Small intestine (tissue), 7 donors: ENCODE data around the gene TMEM45A. TPM values are rescaled to one million over a fixed set of nuclear protein-coding genes. Genes with fewer than 3 reads are reported as not detected.
A peak's percentile ranks its signal among the peaks of the same experiment; 100 is the strongest.
"Not testable (repeated sequence)": the region's sequence is repeated elsewhere in the genome, so short reads cannot be mapped to it uniquely, and the experiment has no call there.

Source experiments
- DNase-seq, 2 donors: peaks; one replicate each; pipeline versions ENCODE4 v3.0.0 to v3.0.0-alpha.2; 2013
- FAIRE-seq: peaks from 2 replicates; lab custom pipeline; 2012; peaks lifted over from hg19 to GRCh38; lab: Jason Lieb, UNC
- H3K27ac ChIP-seq, 3 donors: one replicate each; pipeline ENCODE4 v1.5.1; 2013; ENCODE audit warnings: low read length in 2 of 3, mild to moderate bottlenecking in 2 of 3, control low read depth in 1 of 3, inconsistent platforms in 1 of 3, low read depth in 1 of 3, moderate library complexity in 1 of 3
- H3K27me3 ChIP-seq, 3 donors: one replicate each; pipeline ENCODE4 v1.6.1; 2013; ENCODE audit warnings: low read length in 3 of 3, inconsistent platforms in 1 of 3; ENCODE audit not compliant: control insufficient read depth in 3 of 3, insufficient read depth in 3 of 3
- H3K36me3 ChIP-seq, 3 donors: one replicate each; pipeline ENCODE4 v1.6.1; 2013; ENCODE audit warnings: low read length in 3 of 3, inconsistent platforms in 1 of 3, low read depth in 1 of 3, mild to moderate bottlenecking in 1 of 3, moderate library complexity in 1 of 3; ENCODE audit not compliant: control insufficient read depth in 3 of 3, insufficient read depth in 2 of 3
- H3K4me1 ChIP-seq, 3 donors: one replicate each; pipeline ENCODE4 v1.6.1; 2013; ENCODE audit warnings: low read length in 2 of 3, inconsistent platforms in 1 of 3, low read depth in 1 of 3, mild to moderate bottlenecking in 1 of 3, moderate library complexity in 1 of 3; ENCODE audit not compliant: control insufficient read depth in 3 of 3, insufficient read depth in 2 of 3
- H3K4me3 ChIP-seq, 3 donors: one replicate each; pipeline ENCODE4 v1.5.1; 2013; ENCODE audit warnings: low read length in 3 of 3, control low read depth in 1 of 3, inconsistent platforms in 1 of 3, low read depth in 1 of 3, mild to moderate bottlenecking in 1 of 3, moderate library complexity in 1 of 3
- H3K9me3 ChIP-seq, 2 donors: one replicate each; pipeline ENCODE4 v1.6.1; 2013; ENCODE audit warnings: low read depth in 1 of 2, low read length in 1 of 2; ENCODE audit not compliant: control insufficient read depth in 2 of 2, insufficient read depth in 1 of 2
- WGBS, 3 donors: extraction: QIAGEN DNeasy Blood & Tissue Kit; methylation state at CpG; one replicate each; pipeline ENCODE4 v1.1.7; 2013; 5-methylcytosine and 5-hydroxymethylcytosine counted together
- polyA plus RNA-seq, 4 donors: library from polyadenylated mRNA; stranded (reverse) in 3 of 4; unstranded in 1 of 4; fragments of 200-250 nt in 3 of 4; fragments of 120-200 nt in 1 of 4; gene quantifications; one replicate each; pipeline versions ENCODE4 v1.2.1 to v1.2.3, GENCODE V29; 2013
- donor health status: healthy with polysubstance abuse.
- donor health status: control.
- donor health status: control.
- donor health status: Bipolar disorder and iron deficiency.
- donor health status: healthy.

The TMEM45A gene
- polyA plus RNA-seq, 4 donors, result 5.1 to 7.5 (median 6.9) TPM; not detected in 1

- no peaks in the 10 kb centered on the region for H3K4me1 ChIP-seq
- no peak overlapping the region for H3K4me3 ChIP-seq
- FAIRE-seq (peak; percentile 23), DNase-seq (peak in 1 of 2 donors; percentile 81)
- H3K27ac ChIP-seq, result no peak overlapping the region
- no peaks in the 10 kb centered on the region for H3K9me3 ChIP-seq
- H3K36me3 ChIP-seq, result no peaks in the 10 kb centered on the region
- H3K27me3 ChIP-seq, result no peaks in the 10 kb centered on the region
These were observed 86.2 kb downstream of the TMEM45A start for GRCh38 chr3:100578646-100579045.

GRCh38 chr3:100580147-100580546 lies 87.7 kb downstream of the TMEM45A start:
- Histone ChIP-seq H3K27ac (no peak overlapping the region), H3K27me3 (no peaks in the 10 kb centered on the region), H3K4me3 (no peak overlapping the region), H3K36me3 (no peaks in the 10 kb centered on the region), H3K9me3 (peaks cover 0 to 2% of the 10 kb centered on the region in 2 donors), H3K4me1 (no peaks in the 10 kb centered on the region)
- FAIRE-seq (no peak), DNase-seq (no peak)
- 13 to 48% (median 14%) methylated on average over 2 of the region's 2 CpGs for WGBS, 3 donors

- peaks cover 0 to 4% of the 10 kb centered on the region in 2 donors for H3K9me3 ChIP-seq
- WGBS, 3 donors, result 24 to 68% (median 33%) methylated on average over 1 of the region's 1 CpG
- no peaks in the 10 kb centered on the region for H3K27me3 ChIP-seq
- no peak overlapping the region for H3K27ac ChIP-seq
- no peak for FAIRE-seq
- no peak for DNase-seq
- no peak overlapping the region for H3K4me3 ChIP-seq
- no peaks in the 10 kb centered on the region for H3K4me1 ChIP-seq
- H3K36me3 ChIP-seq, result no peaks in the 10 kb centered on the region
These were observed 89.2 kb downstream of the TMEM45A start for GRCh38 chr3:100581650-100582049.

- H3K4me1 ChIP-seq, H3K27ac ChIP-seq, H3K9me3 ChIP-seq, H3K4me3 ChIP-seq, DNase-seq, FAIRE-seq, H3K27me3 ChIP-seq, H3K36me3 ChIP-seq: not testable (repeated sequence)
- WGBS, 3 donors, result 93 to 94% (median 94%) methylated on average over 10 of the region's 10 CpGs
These were observed 89.7 kb downstream of the TMEM45A start for GRCh38 chr3:100582157-100582556.

GRCh38 chr3:100584101-100584660 lies 91.8 kb downstream of the TMEM45A start:
- no peaks in the 10 kb centered on the region for H3K36me3 ChIP-seq
- H3K9me3 ChIP-seq, result peaks cover 0 to 10% of the 10 kb centered on the region in 2 donors
- 91 to 92% (median 91%) methylated on average over 3 of the region's 3 CpGs for WGBS, 3 donors
- no peaks in the 10 kb centered on the region for H3K27me3 ChIP-seq
- H3K4me1 ChIP-seq, result no peaks in the 10 kb centered on the region
- no peak for DNase-seq
- no peak for FAIRE-seq
- H3K4me3 ChIP-seq, result no peak overlapping the region
- no peak overlapping the region for H3K27ac ChIP-seq

GRCh38 chr3:100586832-100587231 lies 94.4 kb downstream of the TMEM45A start:
- Histone ChIP-seq H3K27ac (no peak overlapping the region), H3K27me3 (no peaks in the 10 kb centered on the region), H3K36me3 (no peaks in the 10 kb centered on the region), H3K9me3 (peaks cover 0 to 10% of the 10 kb centered on the region in 2 donors), H3K4me1 (peaks cover 0 to 17% (median 0%) of the 10 kb centered on the region in 3 donors), H3K4me3 (no peak overlapping the region)
- WGBS, 3 donors, result 86 to 93% (median 89%) methylated on average over 3 of the region's 3 CpGs
- DNase-seq (no peak), FAIRE-seq (no peak)

- Histone ChIP-seq H3K4me1 (peaks cover 0 to 27% (median 0%) of the 10 kb centered on the region in 3 donors), H3K36me3 (no peaks in the 10 kb centered on the region), H3K27me3 (no peaks in the 10 kb centered on the region), H3K9me3 (peaks cover 0 to 10% of the 10 kb centered on the region in 2 donors), H3K4me3 (no peak overlapping the region), H3K27ac (no peak overlapping the region)
- FAIRE-seq (no peak), DNase-seq (no peak)
- whole genome bisulfite sequencing, 3 donors, result 73 to 91% (median 85%) methylated on average over 1 of the region's 1 CpG
These were observed 95.8 kb downstream of the TMEM45A start for GRCh38 chr3:100588251-100588650.

GRCh38 chr3:100590114-100590839 lies 97.9 kb downstream of the TMEM45A start:
- FAIRE-seq, result no peak
- no peak overlapping the region for H3K4me3 ChIP-seq
- no peaks in the 10 kb centered on the region for H3K27me3 ChIP-seq
- DNase-seq, result peak; percentile 81 to 85
- no peak overlapping the region for H3K27ac ChIP-seq
- WGBS, 3 donors, result 26 to 29% (median 29%) methylated on average over 10 of the region's 10 CpGs
- no peaks in the 10 kb centered on the region for H3K36me3 ChIP-seq
- peaks cover 0 to 7% of the 10 kb centered on the region in 2 donors for H3K9me3 ChIP-seq
- H3K4me1 ChIP-seq, result peaks cover 0 to 27% (median 0%) of the 10 kb centered on the region in 3 donors
